H9 (cell line): ENCODE measurements around the gene HOXA2. TPM values are rescaled to one million over a fixed set of nuclear protein-coding genes. Genes with fewer than 3 reads are reported as not detected.

ENCODE experiments used
- DNase-seq: peaks from one replicate; pipeline ENCODE4 v3.0.0-alpha.2; 2017
- H2AFZ ChIP-seq: one replicate; pipeline ENCODE4 v1.6.1; 2013; ENCODE audit warnings: mild to moderate bottlenecking, low read length, control low read depth, moderate library complexity
- H2AK5ac ChIP-seq: 2 replicates; pipeline ENCODE4 v1.6.1; 2013; ENCODE audit warnings: low read length, control low read depth, mixed read lengths; ENCODE audit not compliant: insufficient read length
- H2BK120ac ChIP-seq: one replicate; pipeline ENCODE4 v1.6.1; 2013; ENCODE audit warnings: low read depth, mild to moderate bottlenecking, low read length, control low read depth, inconsistent platforms; ENCODE audit not compliant: poor library complexity, severe bottlenecking
- H2BK12ac ChIP-seq: 2 replicates; pipeline ENCODE4 v1.6.1; 2013; ENCODE audit warnings: low read length, control low read depth, mixed read lengths, low read depth; ENCODE audit not compliant: insufficient read length
- H2BK15ac ChIP-seq: 2 replicates; pipeline ENCODE4 v1.6.1; 2013; ENCODE audit warnings: low read depth, low read length, control low read depth
- H2BK20ac ChIP-seq: one replicate; pipeline ENCODE4 v1.6.1; 2013; ENCODE audit warnings: low read depth, mild to moderate bottlenecking, low read length, control low read depth, inconsistent platforms; ENCODE audit not compliant: poor library complexity, severe bottlenecking
- H2BK5ac ChIP-seq: 2 replicates; pipeline ENCODE4 v1.6.1; 2013; ENCODE audit warnings: low read length, control low read depth, mixed read lengths; ENCODE audit not compliant: insufficient read length
- H3K14ac ChIP-seq: 2 replicates; pipeline ENCODE4 v1.6.1; 2013; ENCODE audit warnings: low read length, control low read depth; ENCODE audit not compliant: insufficient read depth
- H3K18ac ChIP-seq: 2 replicates; pipeline ENCODE4 v1.6.1; 2013; ENCODE audit warnings: low read depth, mild to moderate bottlenecking, mixed read lengths, low read length, control low read depth; ENCODE audit not compliant: insufficient read length
- H3K23ac ChIP-seq: 2 replicates; pipeline ENCODE4 v1.6.1; 2013; ENCODE audit warnings: low read length, control low read depth, mixed read lengths, low read depth; ENCODE audit not compliant: insufficient read length
- H3K23me2 ChIP-seq: 2 replicates; pipeline ENCODE4 v1.6.1; 2013; ENCODE audit warnings: low read depth, mild to moderate bottlenecking, mixed read lengths, low read length, control low read depth; ENCODE audit not compliant: insufficient read length, poor library complexity, severe bottlenecking
- H3K27ac ChIP-seq: 2 replicates; pipeline ENCODE4 v1.5.1; 2013; ENCODE audit warnings: low read length, control low read depth, mixed read lengths, low read depth; ENCODE audit not compliant: insufficient read length
- H3K27me3 ChIP-seq: 2 replicates; pipeline ENCODE4 v1.6.1; 2013; ENCODE audit warnings: low read length, control low read depth, inconsistent platforms; ENCODE audit not compliant: insufficient read depth
- H3K4ac ChIP-seq: 2 replicates; pipeline ENCODE4 v1.6.1; 2013; ENCODE audit warnings: low read depth, mild to moderate bottlenecking, control low read depth, inconsistent platforms, low read length, moderate library complexity
- H3K4me1 ChIP-seq: 2 replicates; pipeline ENCODE4 v1.6.1; 2013; ENCODE audit warnings: low read length, control low read depth, inconsistent platforms; ENCODE audit not compliant: insufficient read depth
- H3K4me2 ChIP-seq: 2 replicates; pipeline ENCODE4 v1.6.1; 2013; ENCODE audit warnings: low read length, control low read depth, mixed read lengths; ENCODE audit not compliant: insufficient read length, insufficient read depth
- H3K56ac ChIP-seq: 2 replicates; pipeline ENCODE4 v1.6.1; 2013; ENCODE audit warnings: low read depth, mild to moderate bottlenecking, mixed read lengths, low read length, control low read depth; ENCODE audit not compliant: insufficient read length
- H3K79me1 ChIP-seq: 2 replicates; pipeline ENCODE4 v1.6.1; 2013; ENCODE audit warnings: low read depth, mild to moderate bottlenecking, moderate library complexity, low read length, control low read depth, inconsistent platforms; ENCODE audit not compliant: insufficient read depth, poor library complexity, severe bottlenecking
- H3K79me2 ChIP-seq: 2 replicates; pipeline ENCODE4 v1.6.1; 2013; ENCODE audit warnings: low read length, control low read depth, inconsistent platforms; ENCODE audit not compliant: insufficient read depth
- H3K9ac ChIP-seq: 2 replicates; pipeline ENCODE4 v1.6.1; 2013; ENCODE audit warnings: low read length, control low read depth, mixed read lengths; ENCODE audit not compliant: insufficient read length; ENCODE audit errors: extremely low read depth
- H3K9me3 ChIP-seq: one replicate; pipeline ENCODE4 v1.6.1; 2013; ENCODE audit warnings: low read depth, low read length, inconsistent platforms; ENCODE audit not compliant: control insufficient read depth
- H3T11ph ChIP-seq: one replicate; pipeline ENCODE4 v1.6.1; 2013; ENCODE audit warnings: mild to moderate bottlenecking, low read length, control low read depth, inconsistent platforms
- H4K20me1 ChIP-seq: one replicate; pipeline ENCODE4 v1.6.1; 2013; ENCODE audit not compliant: control insufficient read depth, insufficient read length, insufficient read depth
- H4K5ac ChIP-seq: 2 replicates; pipeline ENCODE4 v1.6.1; 2013; ENCODE audit warnings: low read depth, mild to moderate bottlenecking, mixed read lengths, low read length, control low read depth; ENCODE audit not compliant: insufficient read length
- H4K8ac ChIP-seq: replicated peaks from 2 replicates; pipeline ENCODE4 v1.6.1; 2013; ENCODE audit warnings: low read length, control low read depth, mixed read lengths, low read depth; ENCODE audit not compliant: insufficient read length
- H4K91ac ChIP-seq: 2 replicates; pipeline ENCODE4 v1.6.1; 2013; ENCODE audit warnings: low read depth, mild to moderate bottlenecking, moderate library complexity, mixed read lengths, low read length, control low read depth; ENCODE audit not compliant: insufficient read length
- H3K27ac Mint-ChIP-seq, 3 experiments: 2 replicates in 2 of 3; 3 replicates in 1 of 3; pipeline ENCODE4 v1.8.0; 2020 to 2021; ENCODE audit warnings: mixed read lengths in 3 of 3, mild to moderate bottlenecking in 1 of 3, moderate library complexity in 1 of 3
- H3K27me3 Mint-ChIP-seq: 2 replicates; pipeline ENCODE4 v1.8.0; 2021; ENCODE audit warnings: low read depth, mild to moderate bottlenecking, moderate library complexity, mixed read lengths
- H3K36me3 Mint-ChIP-seq, 3 experiments: 2 replicates in 2 of 3; 3 replicates in 1 of 3; pipeline ENCODE4 v1.8.0; 2020 to 2021; ENCODE audit warnings: low read depth in 3 of 3, mixed read lengths in 3 of 3; ENCODE audit not compliant: insufficient read depth in 1 of 3
- H3K4me1 Mint-ChIP-seq, 2 experiments: 2 replicates each; pipeline ENCODE4 v1.8.0; 2020; ENCODE audit warnings: mixed read lengths in 2 of 2
- H3K4me3 Mint-ChIP-seq, 2 experiments: 2 replicates in 1 of 2; 3 replicates in 1 of 2; pipeline ENCODE4 v1.8.0; 2020 to 2021; ENCODE audit warnings: mild to moderate bottlenecking in 2 of 2, mixed read lengths in 2 of 2, moderate library complexity in 1 of 2
- H3K9me3 Mint-ChIP-seq, 2 experiments: 2 replicates in 1 of 2; 3 replicates in 1 of 2; pipeline ENCODE4 v1.8.0; 2020; ENCODE audit warnings: mild to moderate bottlenecking in 2 of 2, mixed read lengths in 2 of 2, moderate library complexity in 1 of 2
- WGBS: extraction: QIAGEN DNeasy Blood & Tissue Kit; methylation state at CpG from one replicate; pipeline ENCODE4 v1.1.7; 2013; ENCODE audit warnings: missing lambda C conversion rate, low lambda C conversion rate, mixed read lengths; ENCODE audit not compliant: insufficient read length; ENCODE audit errors: extremely low coverage; 5-methylcytosine and 5-hydroxymethylcytosine counted together
- total RNA-seq: library from RNA; stranded (reverse); gene quantifications from 2 replicates; pipeline ENCODE4 v1.2.1, GENCODE V29; 2021
- TF ChIP-seq, protein P1 (sequence below): fragments of 200-600 bp; sonication (generic); conservative IDR thresholded peaks from 3 replicates; pipeline ENCODE4 v1.8.0; 2021; ENCODE audit warnings: antibody characterized with exemption, mild to moderate bottlenecking

HOXA2 gene
- total RNA-seq, 1 experiment from 2014 or later = not detected

- H4K8ac ChIP-seq = no peak overlapping the region
- TF ChIP-seq, protein P1, sequence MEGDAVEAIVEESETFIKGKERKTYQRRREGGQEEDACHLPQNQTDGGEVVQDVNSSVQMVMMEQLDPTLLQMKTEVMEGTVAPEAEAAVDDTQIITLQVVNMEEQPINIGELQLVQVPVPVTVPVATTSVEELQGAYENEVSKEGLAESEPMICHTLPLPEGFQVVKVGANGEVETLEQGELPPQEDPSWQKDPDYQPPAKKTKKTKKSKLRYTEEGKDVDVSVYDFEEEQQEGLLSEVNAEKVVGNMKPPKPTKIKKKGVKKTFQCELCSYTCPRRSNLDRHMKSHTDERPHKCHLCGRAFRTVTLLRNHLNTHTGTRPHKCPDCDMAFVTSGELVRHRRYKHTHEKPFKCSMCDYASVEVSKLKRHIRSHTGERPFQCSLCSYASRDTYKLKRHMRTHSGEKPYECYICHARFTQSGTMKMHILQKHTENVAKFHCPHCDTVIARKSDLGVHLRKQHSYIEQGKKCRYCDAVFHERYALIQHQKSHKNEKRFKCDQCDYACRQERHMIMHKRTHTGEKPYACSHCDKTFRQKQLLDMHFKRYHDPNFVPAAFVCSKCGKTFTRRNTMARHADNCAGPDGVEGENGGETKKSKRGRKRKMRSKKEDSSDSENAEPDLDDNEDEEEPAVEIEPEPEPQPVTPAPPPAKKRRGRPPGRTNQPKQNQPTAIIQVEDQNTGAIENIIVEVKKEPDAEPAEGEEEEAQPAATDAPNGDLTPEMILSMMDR = no peak
- H3K23me2 ChIP-seq = peaks cover 3% of the 10 kb centered on the region
- no peak overlapping the region for H3T11ph ChIP-seq
- Mint-ChIP-seq H3K27me3 (peaks cover 98% of the 10 kb centered on the region), H3K4me1 (peaks cover 8 to 19% of the 10 kb centered on the region in 2 experiments; a peak in 3 of 4 replicates), H3K27ac (no peak overlapping the region), H3K9me3 (peaks cover 0 to 5% of the 10 kb centered on the region in 2 experiments; a peak in 3 of 5 replicates), H3K4me3 (no peak overlapping the region), H3K36me3 (peaks cover 0 to 5% (median 0%) of the 10 kb centered on the region in 3 experiments; a peak in 1 of 7 replicates)
- H3K79me2 ChIP-seq = no peaks in the 10 kb centered on the region
- H2BK12ac ChIP-seq = no peak overlapping the region
- no peak overlapping the region for H3K27ac ChIP-seq
- no peak overlapping the region for H2BK120ac ChIP-seq
- no peaks in the 10 kb centered on the region for H3K79me1 ChIP-seq
- H2AK5ac ChIP-seq = no peak overlapping the region
- no peak overlapping the region for H3K14ac ChIP-seq
- no peak overlapping the region for H2AFZ ChIP-seq
- H3K56ac ChIP-seq = no peak overlapping the region
- H3K27me3 ChIP-seq = peaks cover 96% of the 10 kb centered on the region
- no peak overlapping the region for H2BK15ac ChIP-seq
- no peak overlapping the region for H2BK5ac ChIP-seq
- H3K9me3 ChIP-seq = no peaks in the 10 kb centered on the region
- no peak for DNase-seq
- no peak overlapping the region for H3K18ac ChIP-seq
- no peak overlapping the region for H4K5ac ChIP-seq
- no peak overlapping the region for H3K9ac ChIP-seq
- H3K4me2 ChIP-seq = no peak overlapping the region
- H3K4ac ChIP-seq = no peak overlapping the region
- WGBS = no CpG with 5 or more reads among the region's 6 CpGs
- H3K4me1 ChIP-seq = no peaks in the 10 kb centered on the region
- H4K20me1 ChIP-seq = no peaks in the 10 kb centered on the region
- no peak overlapping the region for H3K23ac ChIP-seq
- H4K91ac ChIP-seq = no peak overlapping the region
- no peak overlapping the region for H2BK20ac ChIP-seq
Measured at GRCh38 chr7:27114881-27115220, 12.4 kb upstream of the HOXA2 start.
